GM12873 (cell line): Measurements from ENCODE around the gene STK33.

Source experiments
- TF ChIP-seq, protein P1 (sequence below): IDR thresholded peaks from 2 replicates; pipeline ENCODE4 v1.5.1; 2012; ENCODE audit warnings: low read depth, mild to moderate bottlenecking, moderate library complexity, low read length, control low read depth; ENCODE audit not compliant: insufficient read depth; ENCODE audit errors: missing control alignments

Gene STK33

DNA sequence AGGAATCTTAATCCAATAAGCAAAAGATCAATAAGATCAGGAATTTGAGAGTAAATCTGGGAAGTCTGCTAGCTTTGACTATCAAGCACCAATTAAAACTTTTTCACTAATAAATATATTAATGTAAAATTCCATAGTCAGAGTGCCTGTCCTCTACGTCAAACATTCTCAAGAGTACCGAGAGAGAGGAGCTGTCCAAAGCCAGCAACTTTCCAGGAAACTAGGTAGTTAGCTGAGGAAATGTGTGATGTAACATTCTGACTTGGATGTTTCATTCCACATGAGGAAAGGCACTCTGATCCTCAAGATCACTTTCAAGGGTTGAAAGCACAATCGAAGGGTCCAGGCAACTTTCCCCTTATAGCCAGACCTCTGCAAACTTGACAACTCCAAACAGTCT is 113.2 kb downstream of the STK33 start:
- TF ChIP-seq, protein P1, sequence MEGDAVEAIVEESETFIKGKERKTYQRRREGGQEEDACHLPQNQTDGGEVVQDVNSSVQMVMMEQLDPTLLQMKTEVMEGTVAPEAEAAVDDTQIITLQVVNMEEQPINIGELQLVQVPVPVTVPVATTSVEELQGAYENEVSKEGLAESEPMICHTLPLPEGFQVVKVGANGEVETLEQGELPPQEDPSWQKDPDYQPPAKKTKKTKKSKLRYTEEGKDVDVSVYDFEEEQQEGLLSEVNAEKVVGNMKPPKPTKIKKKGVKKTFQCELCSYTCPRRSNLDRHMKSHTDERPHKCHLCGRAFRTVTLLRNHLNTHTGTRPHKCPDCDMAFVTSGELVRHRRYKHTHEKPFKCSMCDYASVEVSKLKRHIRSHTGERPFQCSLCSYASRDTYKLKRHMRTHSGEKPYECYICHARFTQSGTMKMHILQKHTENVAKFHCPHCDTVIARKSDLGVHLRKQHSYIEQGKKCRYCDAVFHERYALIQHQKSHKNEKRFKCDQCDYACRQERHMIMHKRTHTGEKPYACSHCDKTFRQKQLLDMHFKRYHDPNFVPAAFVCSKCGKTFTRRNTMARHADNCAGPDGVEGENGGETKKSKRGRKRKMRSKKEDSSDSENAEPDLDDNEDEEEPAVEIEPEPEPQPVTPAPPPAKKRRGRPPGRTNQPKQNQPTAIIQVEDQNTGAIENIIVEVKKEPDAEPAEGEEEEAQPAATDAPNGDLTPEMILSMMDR, result no peak

DNA sequence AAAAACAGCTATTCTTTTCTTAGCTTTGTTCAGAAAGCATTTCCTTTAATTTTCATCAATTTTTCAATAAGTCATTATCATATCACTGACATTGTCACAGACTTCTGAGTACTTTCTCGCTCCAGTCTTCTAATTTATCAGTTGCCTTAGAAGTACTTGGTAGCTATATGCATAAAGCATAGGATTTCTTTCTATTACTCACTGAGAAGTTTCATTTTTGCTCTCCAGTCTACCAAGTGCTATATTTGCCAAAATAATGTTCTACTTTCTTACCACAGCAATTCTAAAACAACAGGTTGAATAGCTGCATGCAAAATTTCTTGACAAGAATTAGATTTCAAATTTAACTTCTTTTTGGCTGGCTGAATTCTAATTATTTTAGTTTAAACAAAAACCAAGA is 116.3 kb downstream of the STK33 start:
- TF ChIP-seq, protein P1, result no peak

DNA sequence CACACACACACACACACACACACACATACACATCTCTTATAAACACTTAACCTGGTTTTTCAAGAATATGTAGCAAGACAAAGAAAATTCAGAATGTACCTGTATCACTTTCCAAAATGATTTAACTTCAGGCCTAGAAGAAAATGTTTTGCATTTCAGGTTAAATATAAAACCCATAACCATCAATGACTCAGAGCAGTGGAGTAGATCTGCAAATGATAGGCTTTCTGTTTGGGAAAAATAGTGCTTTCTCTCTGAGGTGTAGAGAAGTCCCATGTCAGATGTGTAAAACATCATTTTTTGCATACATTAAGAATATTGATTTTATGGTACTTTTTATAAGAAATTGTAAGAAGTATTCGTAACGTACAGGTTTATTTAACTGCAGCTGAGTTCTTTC is 116.9 kb downstream of the STK33 start:
- TF ChIP-seq, protein P1, result no peak

DNA sequence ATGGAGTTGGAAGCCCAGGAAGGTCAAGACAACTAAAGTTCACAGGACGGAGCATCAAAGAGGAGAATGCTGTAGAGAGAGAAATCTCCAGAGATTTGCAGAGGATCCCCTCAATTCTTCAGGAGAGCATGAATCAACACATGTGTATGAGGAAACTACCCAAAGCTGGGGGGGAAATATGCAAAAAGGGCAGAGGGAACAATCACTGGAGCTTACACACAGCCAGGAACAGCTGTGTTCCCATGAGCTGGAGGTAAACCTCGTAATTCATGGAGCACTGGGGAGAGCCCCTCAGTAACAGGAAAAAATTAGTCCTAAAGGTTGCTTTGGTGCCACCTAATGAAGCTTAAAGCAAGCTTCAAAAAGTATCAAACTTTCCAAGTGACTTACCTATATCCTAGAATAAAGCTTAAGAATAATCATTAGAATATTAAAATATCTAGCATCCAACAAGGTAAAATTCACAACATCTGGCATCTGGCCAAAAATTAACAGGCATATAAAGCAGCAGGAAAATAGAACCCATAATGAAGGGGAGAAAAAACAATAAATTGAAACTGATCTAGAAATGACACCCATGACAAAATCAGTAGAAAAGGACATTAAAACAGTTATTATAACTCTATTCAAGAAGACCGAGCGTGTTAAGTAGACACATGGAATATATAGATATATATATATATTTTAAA is 134.2 kb downstream of the STK33 start:
- TF ChIP-seq, protein P1, result no peak

DNA sequence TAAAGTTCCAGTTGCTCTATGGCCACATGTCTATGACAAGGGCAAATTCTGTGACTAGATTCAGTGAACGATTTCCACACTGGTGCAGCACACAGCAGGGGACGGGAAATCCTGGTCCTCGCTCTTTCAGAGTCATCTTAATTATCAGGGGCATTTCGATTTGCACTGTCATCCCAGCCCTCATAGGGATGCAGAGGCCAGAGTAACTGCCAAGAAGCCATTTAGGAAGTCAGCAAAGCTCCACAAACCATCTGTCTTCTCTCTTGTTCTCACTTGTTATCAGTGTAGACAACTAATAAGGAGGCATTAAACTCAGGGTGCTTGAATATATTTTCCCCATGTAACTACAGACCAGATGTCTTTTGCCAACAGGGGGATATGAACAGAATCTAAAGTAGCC is 151.7 kb downstream of the STK33 start:
- TF ChIP-seq, protein P1, result no peak

DNA sequence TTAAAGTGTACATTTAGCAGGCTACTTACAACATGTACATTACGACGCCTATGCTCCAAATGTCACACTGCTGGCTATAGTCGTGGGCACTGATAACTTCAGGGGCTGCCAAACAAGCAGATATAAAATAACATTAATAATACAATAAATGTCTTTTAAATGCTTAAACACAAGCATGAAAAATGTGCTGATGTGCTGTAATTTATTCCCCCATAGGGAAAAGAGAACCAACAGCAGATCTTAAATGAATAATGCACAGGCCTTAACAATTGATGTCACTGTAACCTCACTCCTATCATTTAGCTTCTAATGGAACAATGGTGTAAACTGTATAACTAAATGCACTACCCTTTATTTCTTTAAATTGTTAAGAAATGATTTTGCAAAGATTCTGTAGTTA is 153.4 kb downstream of the STK33 start:
- TF ChIP-seq, protein P1, result no peak

DNA sequence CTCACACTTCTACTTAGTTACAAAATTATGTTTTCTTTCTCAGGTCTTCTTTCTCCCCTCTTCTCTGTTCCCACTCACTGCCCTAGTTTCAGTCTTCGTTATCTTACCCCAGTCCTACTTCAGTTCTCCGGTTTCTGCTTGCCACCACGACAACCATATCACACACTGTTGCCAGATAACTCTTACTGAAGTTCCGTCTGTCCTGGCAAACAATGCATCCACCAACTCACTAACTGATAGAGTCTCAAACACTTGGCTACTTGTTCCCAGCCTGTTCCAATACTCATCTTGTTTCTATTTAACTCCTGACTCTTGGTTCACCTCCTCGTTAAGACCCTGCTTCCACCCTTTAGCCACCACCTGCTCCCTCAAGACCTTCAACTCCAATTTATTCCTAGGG is 164.5 kb downstream of the STK33 start:
- TF ChIP-seq, protein P1, result no peak

DNA sequence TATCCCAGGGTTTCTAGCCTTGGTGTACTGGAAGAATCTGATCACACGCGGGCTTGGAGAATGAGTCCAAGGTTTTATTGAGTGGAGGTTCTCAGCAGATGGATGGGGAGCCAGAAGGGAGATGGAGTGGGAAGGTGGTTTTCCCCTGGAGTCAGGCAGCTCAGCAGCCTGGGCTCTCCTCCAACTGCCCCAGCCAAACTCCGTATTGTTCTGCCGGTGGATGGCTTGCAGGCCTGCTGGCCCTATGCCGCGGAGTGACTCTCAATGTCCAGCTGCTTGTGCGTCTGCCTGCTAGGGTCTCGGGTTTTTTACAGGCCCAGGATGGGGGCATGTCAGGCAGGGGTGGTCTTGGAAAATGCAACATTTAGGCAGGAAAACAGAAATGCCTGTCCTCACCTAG is 168.0 kb downstream of the STK33 start:
- TF ChIP-seq, protein P1, result no peak
